ENCODE measurements around the gene ELMO1. TPM values are rescaled to one million over a fixed set of nuclear protein-coding genes. Genes with fewer than 3 reads are reported as not detected.
A peak's percentile ranks its signal among the peaks of the same experiment; 100 is the strongest.

The ELMO1 gene
- total RNA-seq, 1 donor from 2014 or later: 30.3 TPM

- DNase-seq (ENCODE audit: low read depth in 2 of 2): no peak
Observed at GRCh38 chr7:37107047-37107750, 341.5 kb downstream of the ELMO1 start.

DNA sequence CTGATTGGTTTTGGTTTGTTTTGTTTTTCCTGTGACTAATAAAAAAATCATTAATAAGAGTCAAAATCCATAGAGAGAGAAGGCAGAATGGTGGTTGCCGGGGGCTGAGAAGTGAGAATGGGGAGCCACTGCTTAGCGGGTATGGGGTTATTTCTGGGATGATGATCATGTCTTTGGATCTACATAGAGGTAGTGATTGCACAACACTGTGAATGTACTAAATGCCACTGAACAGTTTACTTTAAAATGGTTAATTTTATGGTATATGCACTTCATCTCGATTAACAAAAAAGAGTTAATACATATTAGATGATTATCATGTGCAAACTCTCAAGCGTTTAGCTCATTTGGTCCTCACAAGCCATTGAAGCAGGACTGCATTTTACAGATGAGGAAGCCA lies 342.9 kb downstream of the ELMO1 start:
- DNase-seq (ENCODE audit: low read depth in 2 of 2): no peak

- no peak for DNase-seq (ENCODE audit: low read depth in 2 of 2)
Observed at GRCh38 chr7:37104822-37105518, 343.7 kb downstream of the ELMO1 start.

DNA sequence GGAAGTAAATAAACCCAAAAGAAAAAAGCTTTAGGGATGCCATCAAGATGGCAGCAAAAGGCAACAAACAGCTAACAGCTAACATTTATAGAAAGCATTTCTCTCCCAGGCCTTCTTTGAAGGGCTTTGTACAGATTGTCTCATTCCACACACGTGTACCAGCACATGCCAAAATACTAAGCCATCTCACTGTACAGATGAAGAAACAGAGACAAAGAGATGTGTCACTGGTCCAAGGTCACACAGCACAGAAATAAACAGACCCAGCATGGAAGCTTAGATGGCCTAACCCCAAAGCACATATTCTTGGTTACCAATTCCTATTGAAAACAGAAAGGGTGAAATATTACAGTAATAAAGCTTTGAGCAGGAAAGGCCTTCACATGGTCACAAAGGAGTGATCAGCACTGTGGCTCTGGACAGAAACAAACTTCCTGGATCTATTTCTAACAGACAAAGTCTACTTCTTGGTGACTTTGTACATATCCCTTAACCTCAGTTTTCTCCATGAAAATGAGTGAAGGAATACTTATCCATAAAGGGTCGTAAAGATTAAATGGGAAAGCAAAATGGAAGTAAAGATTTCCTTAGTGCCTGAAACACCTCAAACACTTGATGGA lies 346.0 kb downstream of the ELMO1 start:
- no peak for DNase-seq (ENCODE audit: low read depth in 2 of 2)

DNA sequence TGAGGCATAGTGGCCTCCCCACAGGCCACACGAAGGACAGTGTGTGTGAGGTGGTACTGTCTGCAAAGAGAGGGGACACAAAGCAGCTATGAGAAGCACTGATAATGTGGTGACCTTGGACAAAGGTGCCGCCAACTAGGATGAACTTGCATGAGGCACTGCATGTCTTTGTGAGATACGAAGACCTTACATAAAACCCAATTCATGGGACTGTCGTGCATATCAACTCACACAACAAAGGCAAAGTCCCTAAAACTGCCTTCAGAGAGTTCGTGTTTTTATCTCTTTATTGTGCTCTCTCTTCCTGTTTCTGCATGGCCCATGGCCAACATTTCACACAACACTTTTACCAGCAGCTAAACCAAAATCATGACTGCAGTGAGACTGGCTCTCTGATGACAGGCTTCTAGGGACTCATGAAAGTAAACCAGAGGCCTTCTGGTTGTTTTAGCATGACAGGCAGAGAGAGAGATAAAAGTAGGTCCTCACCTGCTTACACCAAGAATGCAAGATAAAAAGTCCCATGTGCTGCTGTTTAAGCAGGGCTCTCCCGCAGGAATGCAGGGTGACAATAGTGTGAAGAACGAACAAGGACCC lies 347.8 kb downstream of the ELMO1 start:
- peak; percentile 30 to 41 for DNase-seq (ENCODE audit: low read depth in 2 of 2)

GRCh38 chr7:37098762-37099161 lies 349.9 kb downstream of the ELMO1 start:
- no peak for DNase-seq (ENCODE audit: low read depth in 2 of 2)

DNA sequence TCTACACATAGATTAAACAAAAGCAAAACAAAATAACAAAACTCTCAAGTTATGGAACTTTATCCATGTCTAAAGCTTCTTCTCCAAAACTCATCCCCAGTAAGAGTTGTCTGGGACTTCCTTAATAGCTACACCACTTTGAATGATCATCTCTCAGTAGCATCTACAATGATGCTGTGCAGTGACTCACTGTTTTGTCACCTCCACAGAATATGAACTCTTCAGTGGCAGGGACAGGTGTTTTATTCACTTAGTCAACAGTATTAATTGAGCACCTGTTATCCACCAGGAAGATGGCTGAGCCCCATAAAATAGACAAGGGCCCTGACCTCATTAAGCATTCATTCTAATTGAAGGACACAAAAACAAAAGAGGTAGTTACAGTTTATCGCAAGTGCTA lies 350.7 kb downstream of the ELMO1 start:
- no peak for DNase-seq (ENCODE audit: low read depth in 2 of 2)

DNA sequence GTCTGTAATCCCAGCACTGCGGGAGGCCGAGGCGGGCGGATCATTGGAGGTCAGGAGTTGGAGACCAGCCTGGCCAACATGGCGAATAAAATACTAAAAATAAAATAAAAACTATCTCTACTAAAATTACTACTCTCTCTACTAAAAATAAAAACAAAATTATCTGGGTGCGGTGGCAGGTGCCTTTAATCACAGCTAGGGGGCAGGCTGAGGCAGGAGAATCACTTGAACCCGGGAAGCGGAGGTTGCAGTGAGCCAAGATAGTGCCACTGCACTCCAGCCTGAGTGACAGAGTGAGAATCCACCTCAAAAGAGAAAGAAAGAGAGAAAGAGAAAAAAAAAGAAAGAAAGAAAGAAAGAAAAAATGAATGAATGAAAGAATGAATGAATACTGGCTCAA lies 351.4 kb downstream of the ELMO1 start:
- DNase-seq (ENCODE audit: low read depth in 2 of 2): no peak

GRCh38 chr7:37096341-37096740 lies 352.3 kb downstream of the ELMO1 start:
- no peak for DNase-seq (ENCODE audit: low read depth in 2 of 2)

DNA sequence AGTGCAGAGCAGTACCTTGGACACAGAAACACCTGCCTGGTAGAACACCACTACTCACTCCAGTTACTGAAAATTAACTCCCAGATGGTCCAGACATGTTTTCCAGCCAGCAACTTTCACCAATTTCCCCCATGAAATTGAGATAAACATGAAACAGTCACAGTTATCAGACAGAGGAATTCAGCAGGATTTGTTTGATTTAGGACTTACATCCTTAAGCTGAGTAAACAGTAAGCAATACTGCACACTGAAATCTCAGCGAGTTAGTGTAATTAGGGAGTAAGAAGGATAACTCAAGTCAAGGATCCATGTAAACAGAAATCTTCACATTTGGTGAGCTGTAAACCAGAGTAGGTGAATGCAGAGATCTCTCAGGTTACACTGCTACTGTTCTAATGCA lies 353.5 kb downstream of the ELMO1 start:
- no peak for DNase-seq (ENCODE audit: low read depth in 2 of 2)

GRCh38 chr7:37093257-37093656 lies 355.4 kb downstream of the ELMO1 start:
- no peak for DNase-seq (ENCODE audit: low read depth in 2 of 2)

- DNase-seq (ENCODE audit: low read depth in 2 of 2): no peak
Observed at GRCh38 chr7:37092548-37092947, 356.1 kb downstream of the ELMO1 start.

GRCh38 chr7:37089972-37090371 lies 358.7 kb downstream of the ELMO1 start:
- no peak for DNase-seq (ENCODE audit: low read depth in 2 of 2)

GRCh38 chr7:37085600-37085999 lies 363.1 kb downstream of the ELMO1 start:
- DNase-seq (ENCODE audit: low read depth in 2 of 2): no peak

GRCh38 chr7:37084303-37084702 lies 364.4 kb downstream of the ELMO1 start:
- DNase-seq (ENCODE audit: low read depth in 2 of 2): no peak

DNA sequence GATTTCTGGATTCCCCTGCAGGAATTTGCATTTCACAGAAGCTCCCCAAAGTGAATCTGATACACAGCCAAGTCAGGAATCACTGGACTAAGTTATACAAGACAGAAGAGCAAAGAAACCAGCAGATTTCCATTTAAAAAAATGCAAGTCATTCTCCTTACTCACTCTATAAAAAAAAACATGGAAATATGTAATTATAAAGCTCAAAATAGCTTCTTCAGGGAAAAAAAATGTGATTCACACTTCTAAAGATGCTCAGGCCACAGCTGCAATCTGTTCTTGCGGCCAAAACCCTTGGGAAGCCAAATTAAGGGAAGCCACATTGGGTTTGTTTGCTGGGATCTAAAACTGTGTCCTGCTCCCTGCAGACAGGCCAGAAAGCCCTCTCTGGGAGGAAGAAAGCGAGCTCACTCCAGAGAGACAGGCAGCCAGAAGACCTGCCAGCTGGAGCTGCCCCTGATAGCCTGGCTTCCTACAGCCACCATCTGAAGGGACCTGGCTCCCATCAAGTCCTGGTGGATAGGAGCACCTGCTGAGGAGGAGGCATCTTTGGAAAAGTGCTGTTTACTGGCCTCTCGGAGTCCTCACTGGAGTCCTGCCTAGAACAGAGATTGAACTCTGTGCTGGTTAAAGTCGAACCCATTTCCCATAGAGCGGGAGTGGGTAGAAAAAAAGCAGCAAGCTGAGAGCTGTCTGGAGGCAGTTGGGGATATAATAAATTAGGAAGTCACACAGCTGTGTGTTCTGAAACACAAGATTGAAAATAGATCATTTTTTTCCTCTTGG lies 365.2 kb downstream of the ELMO1 start:
- no peak for DNase-seq (ENCODE audit: low read depth in 2 of 2)

GRCh38 chr7:37081436-37081835 lies 367.2 kb downstream of the ELMO1 start:
- DNase-seq (ENCODE audit: low read depth in 2 of 2): peak in 1 of 2 donors; percentile 68

GRCh38 chr7:37079420-37079819 lies 369.2 kb downstream of the ELMO1 start:
- no peak for DNase-seq (ENCODE audit: low read depth in 2 of 2)

DNA sequence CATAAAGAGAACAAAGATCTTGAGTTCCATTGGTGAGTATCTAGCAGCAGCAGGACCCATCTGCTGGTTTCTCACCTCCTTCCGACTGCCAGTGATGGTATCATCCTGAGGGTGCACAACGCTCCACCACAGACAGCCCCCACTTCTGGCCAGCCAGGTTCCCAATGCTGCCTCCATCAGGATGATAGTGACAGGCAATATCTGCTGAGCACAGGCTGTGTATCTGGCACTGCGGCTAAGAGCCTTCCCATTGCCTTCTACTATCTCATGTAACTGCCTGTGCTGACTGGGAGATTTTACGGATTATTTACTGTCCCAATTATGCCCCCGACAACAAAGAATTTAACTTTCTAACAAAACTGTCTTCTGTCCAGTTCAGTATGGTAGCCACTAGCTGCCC lies 372.0 kb downstream of the ELMO1 start:
- no peak for DNase-seq (ENCODE audit: low read depth in 2 of 2)

DNA sequence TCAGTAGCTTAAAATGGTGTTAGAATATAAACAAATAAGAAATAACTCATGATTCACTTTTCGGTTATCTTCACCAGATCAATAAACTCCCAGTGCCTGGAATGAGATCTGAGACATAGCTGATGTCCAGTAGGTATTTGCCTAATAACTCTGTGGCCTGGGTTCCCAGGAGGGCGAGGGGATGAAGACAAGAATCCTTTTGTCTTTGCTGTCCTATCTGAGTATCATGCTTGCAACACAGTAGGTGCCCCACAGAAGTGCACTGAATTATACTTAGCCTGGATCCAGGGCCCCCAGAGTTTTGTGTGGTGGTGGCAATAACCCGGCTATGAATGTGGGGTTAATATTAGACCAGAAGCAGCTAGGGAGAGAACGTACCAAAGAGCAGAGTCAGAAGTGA lies 374.3 kb downstream of the ELMO1 start:
- no peak for DNase-seq (ENCODE audit: low read depth in 2 of 2)

GRCh38 chr7:37071124-37071523 lies 377.5 kb downstream of the ELMO1 start:
- DNase-seq (ENCODE audit: low read depth in 2 of 2): no peak

DNA sequence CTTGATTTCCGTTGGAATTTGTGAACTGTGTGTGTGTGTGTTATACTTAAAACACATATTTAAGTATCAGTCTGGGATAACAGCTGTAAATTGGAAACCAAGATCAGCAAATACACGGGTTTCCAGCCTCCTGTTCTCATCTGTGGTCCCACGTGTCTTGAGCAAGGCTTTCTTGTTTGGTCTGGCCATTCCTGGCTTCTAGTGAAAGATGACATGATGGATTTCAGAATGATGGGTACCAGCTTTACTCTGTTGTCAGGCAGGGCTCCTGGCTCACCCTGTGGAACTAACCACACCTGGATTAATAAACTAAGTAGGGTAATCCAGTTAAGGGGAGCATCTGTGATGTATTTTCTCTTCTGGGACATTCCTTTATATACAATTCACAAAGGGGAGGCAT lies 378.2 kb downstream of the ELMO1 start:
- no peak for DNase-seq (ENCODE audit: low read depth in 2 of 2)
